Stimulated activated CD4-positive, alpha-beta T cell treated with anti-CD3 and anti-CD28 coated beads, Interleukin-15, amount 100 ng/mL, for 24 hours (primary cell): ENCODE measurements around the gene IL20.
"Not testable (repeated sequence)": the region's sequence is repeated elsewhere in the genome, so short reads cannot be mapped to it uniquely, and the experiment has no call there.

Experiments
- DNase-seq: peaks from one replicate; pipeline ENCODE4 v3.0.0-alpha.2; 2020

The IL20 gene

GRCh38 chr1:206843626-206844025 lies 21.8 kb upstream of the IL20 start:
- DNase-seq, result no peak

- DNase-seq, result no peak
Observed at GRCh38 chr1:206846487-206846886, 18.9 kb upstream of the IL20 start.

GRCh38 chr1:206847337-206847834 lies 18.0 kb upstream of the IL20 start:
- no peak for DNase-seq

- DNase-seq, result no peak
Observed at GRCh38 chr1:206847946-206848345, 17.5 kb upstream of the IL20 start.

GRCh38 chr1:206850401-206850800 lies 15.0 kb upstream of the IL20 start:
- DNase-seq, result no peak

GRCh38 chr1:206851341-206852010 lies 13.9 kb upstream of the IL20 start:
- no peak for DNase-seq

GRCh38 chr1:206852662-206853061 lies 12.8 kb upstream of the IL20 start:
- DNase-seq, result not testable (repeated sequence)

- DNase-seq, result not testable (repeated sequence)
Observed at GRCh38 chr1:206853696-206854095, 11.7 kb upstream of the IL20 start.

GRCh38 chr1:206854401-206855129 lies 10.9 kb upstream of the IL20 start:
- DNase-seq, result no peak

GRCh38 chr1:206855859-206856258 lies 9.6 kb upstream of the IL20 start:
- no peak for DNase-seq

- peak; percentile 28 for DNase-seq
Observed at GRCh38 chr1:206856674-206857464, 8.6 kb upstream of the IL20 start.

GRCh38 chr1:206859082-206859521 lies 6.3 kb upstream of the IL20 start:
- DNase-seq, result peak; percentile 9

- no peak for DNase-seq
Observed at GRCh38 chr1:206860165-206860564, 5.3 kb upstream of the IL20 start.

- no peak for DNase-seq
Observed at GRCh38 chr1:206863266-206863665, 2.2 kb upstream of the IL20 start.

- no peak for DNase-seq
Observed at GRCh38 chr1:206866062-206866461, 639 bp downstream of the IL20 start.

- DNase-seq, result no peak
Observed at GRCh38 chr1:206867239-206867638, 1.8 kb downstream of the IL20 start.

- no peak for DNase-seq
Observed at GRCh38 chr1:206867716-206868115, 2.3 kb downstream of the IL20 start.

- no peak for DNase-seq
Observed at GRCh38 chr1:206868264-206868663, 2.8 kb downstream of the IL20 start.

- no peak for DNase-seq
Observed at GRCh38 chr1:206872139-206872538, 6.7 kb downstream of the IL20 start.

GRCh38 chr1:206873603-206874188 lies 8.3 kb downstream of the IL20 start:
- DNase-seq, result no peak

- DNase-seq, result no peak
Observed at GRCh38 chr1:206875752-206876377, 10.4 kb downstream of the IL20 start.

GRCh38 chr1:206878456-206878855 lies 13.0 kb downstream of the IL20 start:
- DNase-seq, result no peak

GRCh38 chr1:206880314-206880713 lies 14.9 kb downstream of the IL20 start:
- no peak for DNase-seq
